SK-N-SH (cell line): ENCODE results near the gene GCLC.

Experiments
- ELF1 ChIP-seq: IDR thresholded peaks from 2 replicates; pipeline ENCODE4 v1.4.0; 2012
- EP300 ChIP-seq, 2 experiments: IDR thresholded peaks; 2 replicates each; pipeline versions ENCODE4 v1.4.0 to v1.6.1; 2012; ENCODE audit warnings: borderline replicate concordance in 1 of 2, low read depth in 1 of 2, low read length in 1 of 2
- EZH2phosphoT487 ChIP-seq: fragments of 200-600 bp; sonication (generic); IDR thresholded peaks from 2 replicates; pipeline ENCODE4 v1.6.1; 2017; ENCODE audit warnings: low read depth, mixed run types, mild to moderate bottlenecking, antibody characterized with exemption, moderate library complexity, borderline replicate concordance
- GABPA ChIP-seq: IDR thresholded peaks from 2 replicates; pipeline ENCODE4 v1.4.0; 2012; ENCODE audit warnings: low read depth, mild to moderate bottlenecking
- JUND ChIP-seq: IDR thresholded peaks from 2 replicates; pipeline ENCODE4 v1.4.0; 2012
- MXI1 ChIP-seq: IDR thresholded peaks from 2 replicates; pipeline ENCODE4 v1.6.1; 2012; ENCODE audit warnings: mild to moderate bottlenecking, low read depth, low read length, improper control_type of control experiment
- NRF1 ChIP-seq: IDR thresholded peaks from 2 replicates; pipeline ENCODE4 v1.6.1; 2012; ENCODE audit warnings: low read depth, mild to moderate bottlenecking, low read length
- POLR2AphosphoS5 ChIP-seq: IDR thresholded peaks from 2 replicates; pipeline ENCODE4 v1.6.1; 2012; ENCODE audit warnings: low read depth, low read length
- RAD21 ChIP-seq: IDR thresholded peaks from 2 replicates; pipeline ENCODE4 v1.6.1; 2012; ENCODE audit warnings: mild to moderate bottlenecking, low read length
- TAF1 ChIP-seq: IDR thresholded peaks from 2 replicates; pipeline ENCODE4 v1.6.1; 2012; ENCODE audit warnings: low read depth, mild to moderate bottlenecking, low read length, moderate library complexity, borderline replicate concordance
- TF ChIP-seq, protein P1 (sequence below): IDR thresholded peaks from 2 replicates; pipeline ENCODE4 v1.4.0; 2012; ENCODE audit warnings: low read depth, borderline replicate concordance
- TF ChIP-seq, protein P2 (sequence below): fragments of 200-600 bp; sonication (generic); IDR thresholded peaks from 2 replicates; pipeline ENCODE4 v1.6.1; 2017; ENCODE audit warnings: antibody characterized with exemption, mild to moderate bottlenecking, moderate library complexity
- TF ChIP-seq, protein P3 (sequence below): fragments of 150-350 bp; IDR thresholded peaks from 2 replicates; pipeline ENCODE4 v1.6.1; 2016; ENCODE audit warnings: mild to moderate bottlenecking, low read depth, low read length

DNA sequence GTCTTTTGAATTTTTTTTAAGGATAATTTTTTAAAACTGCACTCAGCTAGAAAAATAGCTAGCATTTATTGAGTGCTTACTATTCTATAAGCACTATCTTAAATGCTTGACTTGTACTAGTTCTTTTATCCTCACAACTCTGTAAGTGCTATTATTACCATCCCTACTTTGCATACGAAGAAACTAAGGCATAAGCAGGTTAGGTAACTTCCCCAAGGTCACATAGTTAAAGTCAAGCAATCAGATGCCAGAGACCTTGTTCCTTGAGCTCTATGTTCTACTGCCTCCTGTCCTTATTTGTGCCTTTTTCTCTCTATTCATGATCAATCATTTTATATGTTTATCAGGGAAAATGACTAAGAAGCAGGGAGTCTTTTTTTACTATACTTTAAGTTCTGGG is 65.0 kb downstream of the GCLC start:
- TF ChIP-seq, protein P1, sequence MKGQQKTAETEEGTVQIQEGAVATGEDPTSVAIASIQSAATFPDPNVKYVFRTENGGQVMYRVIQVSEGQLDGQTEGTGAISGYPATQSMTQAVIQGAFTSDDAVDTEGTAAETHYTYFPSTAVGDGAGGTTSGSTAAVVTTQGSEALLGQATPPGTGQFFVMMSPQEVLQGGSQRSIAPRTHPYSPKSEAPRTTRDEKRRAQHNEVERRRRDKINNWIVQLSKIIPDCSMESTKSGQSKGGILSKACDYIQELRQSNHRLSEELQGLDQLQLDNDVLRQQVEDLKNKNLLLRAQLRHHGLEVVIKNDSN = no peak
- TF ChIP-seq, protein P2, sequence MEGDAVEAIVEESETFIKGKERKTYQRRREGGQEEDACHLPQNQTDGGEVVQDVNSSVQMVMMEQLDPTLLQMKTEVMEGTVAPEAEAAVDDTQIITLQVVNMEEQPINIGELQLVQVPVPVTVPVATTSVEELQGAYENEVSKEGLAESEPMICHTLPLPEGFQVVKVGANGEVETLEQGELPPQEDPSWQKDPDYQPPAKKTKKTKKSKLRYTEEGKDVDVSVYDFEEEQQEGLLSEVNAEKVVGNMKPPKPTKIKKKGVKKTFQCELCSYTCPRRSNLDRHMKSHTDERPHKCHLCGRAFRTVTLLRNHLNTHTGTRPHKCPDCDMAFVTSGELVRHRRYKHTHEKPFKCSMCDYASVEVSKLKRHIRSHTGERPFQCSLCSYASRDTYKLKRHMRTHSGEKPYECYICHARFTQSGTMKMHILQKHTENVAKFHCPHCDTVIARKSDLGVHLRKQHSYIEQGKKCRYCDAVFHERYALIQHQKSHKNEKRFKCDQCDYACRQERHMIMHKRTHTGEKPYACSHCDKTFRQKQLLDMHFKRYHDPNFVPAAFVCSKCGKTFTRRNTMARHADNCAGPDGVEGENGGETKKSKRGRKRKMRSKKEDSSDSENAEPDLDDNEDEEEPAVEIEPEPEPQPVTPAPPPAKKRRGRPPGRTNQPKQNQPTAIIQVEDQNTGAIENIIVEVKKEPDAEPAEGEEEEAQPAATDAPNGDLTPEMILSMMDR = no peak
- TF ChIP-seq RAD21 (no peak), MXI1 (no peak), TAF1 (no peak), JUND (no peak), NRF1 (no peak), ELF1 (no peak), EZH2phosphoT487 (no peak), POLR2AphosphoS5 (no peak), EP300 (IDR thresholded peaks at IDR 0.05; ENCODE audit: borderline replicate concordance in 1 of 2, low read depth in 1 of 2, low read length in 1 of 2) (no peak), GABPA (no peak)
- TF ChIP-seq, protein P3, sequence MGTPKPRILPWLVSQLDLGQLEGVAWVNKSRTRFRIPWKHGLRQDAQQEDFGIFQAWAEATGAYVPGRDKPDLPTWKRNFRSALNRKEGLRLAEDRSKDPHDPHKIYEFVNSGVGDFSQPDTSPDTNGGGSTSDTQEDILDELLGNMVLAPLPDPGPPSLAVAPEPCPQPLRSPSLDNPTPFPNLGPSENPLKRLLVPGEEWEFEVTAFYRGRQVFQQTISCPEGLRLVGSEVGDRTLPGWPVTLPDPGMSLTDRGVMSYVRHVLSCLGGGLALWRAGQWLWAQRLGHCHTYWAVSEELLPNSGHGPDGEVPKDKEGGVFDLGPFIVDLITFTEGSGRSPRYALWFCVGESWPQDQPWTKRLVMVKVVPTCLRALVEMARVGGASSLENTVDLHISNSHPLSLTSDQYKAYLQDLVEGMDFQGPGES = no peak
